GM18508 (cell line): Measurements from ENCODE around the gene INPP5E.

Experiments used
- ATAC-seq: cut with Tn5 transposase; IDR thresholded peaks from one replicate; pipeline ENCODE4 v1.9.1; 2021; ENCODE audit warnings: moderate number of reproducible peaks; ENCODE audit not compliant: insufficient read depth, unreplicated experiment

INPP5E gene

DNA sequence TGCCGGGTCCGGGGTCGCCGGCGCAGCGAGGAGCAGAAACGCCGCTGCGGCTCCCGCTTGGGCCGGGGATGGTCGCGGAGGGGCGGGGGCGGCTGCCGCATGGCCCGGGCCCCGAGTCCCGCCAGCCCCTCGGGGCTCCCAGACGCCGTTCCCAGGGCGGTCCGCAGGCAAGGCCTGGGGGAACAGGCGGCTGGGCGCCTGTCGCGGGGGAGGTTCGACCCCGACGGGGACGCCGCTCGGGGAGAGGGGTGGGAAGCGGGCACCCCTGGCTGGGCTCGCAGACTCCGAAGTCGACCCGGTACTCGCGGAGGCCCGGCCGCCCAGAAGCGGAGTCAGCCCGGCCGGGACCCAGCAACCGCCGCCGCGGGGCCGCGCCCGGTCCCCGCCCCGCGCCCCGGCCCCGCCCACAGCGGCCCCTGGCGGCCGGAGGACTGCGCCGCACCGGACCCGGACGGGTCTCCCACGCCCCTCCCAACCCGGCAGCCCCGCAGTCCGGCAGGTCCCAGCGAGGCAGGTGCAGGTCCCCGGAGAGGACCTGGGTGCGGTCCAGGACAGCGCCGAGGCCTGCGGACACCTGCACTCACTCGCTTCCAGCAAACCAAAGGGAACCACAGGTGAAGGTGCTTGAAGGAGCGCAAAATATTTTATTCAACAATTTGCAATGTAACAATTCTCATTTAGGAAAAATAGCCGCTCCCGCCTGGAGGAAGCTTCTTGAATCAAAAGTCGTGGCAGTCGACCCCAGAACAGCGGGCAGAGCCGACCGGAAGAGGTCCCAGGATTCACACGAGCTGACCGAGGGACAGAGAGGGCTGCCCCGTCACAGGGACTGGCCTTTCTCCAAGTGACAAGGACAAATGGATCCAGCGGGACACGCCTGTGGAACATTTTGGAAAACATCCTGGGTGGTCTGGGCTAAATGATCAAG is at the start of gene INPP5E:
INPP5E (minus strand) TSS at position 365 of the 928 bp plus-strand sequence. CDS start 426 bp downstream, outside the sequence.
- no peak for ATAC-seq

GRCh38 chr9:136488247-136489214 is 48.9 kb upstream of the INPP5E start:
- ATAC-seq: no peak

DNA sequence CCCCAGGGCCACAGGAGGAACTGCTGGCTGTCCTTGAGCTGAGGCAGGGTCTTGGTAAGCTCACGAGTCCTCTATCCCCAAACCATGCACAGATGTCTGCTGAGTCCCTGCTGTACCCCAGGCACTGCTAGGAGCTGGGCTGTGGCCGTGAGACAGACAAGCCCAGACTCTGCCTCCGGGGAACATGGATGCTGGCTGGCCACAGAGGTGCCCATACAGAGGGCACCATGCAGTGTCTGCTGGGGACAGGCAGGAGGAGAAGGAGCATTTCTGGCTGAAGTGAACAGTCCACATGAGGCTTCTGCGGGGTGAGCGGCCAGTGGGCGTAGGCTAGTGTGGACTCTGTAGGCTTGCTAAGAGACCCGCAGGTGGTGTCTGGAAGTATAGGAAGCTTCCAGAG is 48.0 kb upstream of the INPP5E start:
- no peak for ATAC-seq

DNA sequence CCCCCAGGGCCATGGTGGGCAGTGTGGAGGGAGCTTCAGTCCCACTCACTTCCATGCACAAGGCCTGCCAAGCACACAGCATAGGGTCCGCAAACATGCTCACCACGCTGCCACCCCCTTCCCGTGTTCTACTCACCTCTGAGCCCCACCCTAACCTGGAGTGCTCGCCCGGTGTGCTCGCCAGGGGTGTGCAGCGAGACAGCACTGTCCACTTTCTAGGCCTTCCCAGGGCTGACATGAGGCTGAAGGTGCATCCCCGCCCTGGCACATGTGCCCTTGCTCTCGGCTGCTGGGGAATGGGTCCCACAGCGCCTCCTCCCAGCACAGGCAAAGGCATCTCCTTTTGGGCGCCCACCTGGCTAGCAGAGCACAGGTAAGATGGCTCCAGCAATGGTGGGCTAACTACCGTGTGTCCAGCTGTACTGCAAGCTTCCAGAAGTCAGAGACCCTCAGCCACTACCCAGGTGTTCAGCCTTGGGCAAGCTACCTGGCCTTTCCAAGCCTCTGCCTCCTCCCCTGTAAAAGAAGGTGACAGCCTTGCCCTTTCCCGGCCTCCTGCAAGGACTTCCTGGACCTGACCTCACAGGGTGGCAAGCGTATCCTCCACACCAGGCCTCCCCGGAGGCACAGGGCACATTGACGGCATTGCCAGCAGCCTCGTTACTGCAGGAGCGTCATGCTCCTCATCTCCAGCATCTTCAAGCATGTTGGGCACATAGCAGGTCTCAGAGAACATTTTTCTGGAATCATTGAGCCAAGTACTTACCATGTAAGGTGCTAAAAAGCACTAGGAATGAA is 47.4 kb upstream of the INPP5E start:
- no peak for ATAC-seq

- ATAC-seq: no peak
Observed at GRCh38 chr9:136486131-136486530, 46.5 kb upstream of the INPP5E start.

DNA sequence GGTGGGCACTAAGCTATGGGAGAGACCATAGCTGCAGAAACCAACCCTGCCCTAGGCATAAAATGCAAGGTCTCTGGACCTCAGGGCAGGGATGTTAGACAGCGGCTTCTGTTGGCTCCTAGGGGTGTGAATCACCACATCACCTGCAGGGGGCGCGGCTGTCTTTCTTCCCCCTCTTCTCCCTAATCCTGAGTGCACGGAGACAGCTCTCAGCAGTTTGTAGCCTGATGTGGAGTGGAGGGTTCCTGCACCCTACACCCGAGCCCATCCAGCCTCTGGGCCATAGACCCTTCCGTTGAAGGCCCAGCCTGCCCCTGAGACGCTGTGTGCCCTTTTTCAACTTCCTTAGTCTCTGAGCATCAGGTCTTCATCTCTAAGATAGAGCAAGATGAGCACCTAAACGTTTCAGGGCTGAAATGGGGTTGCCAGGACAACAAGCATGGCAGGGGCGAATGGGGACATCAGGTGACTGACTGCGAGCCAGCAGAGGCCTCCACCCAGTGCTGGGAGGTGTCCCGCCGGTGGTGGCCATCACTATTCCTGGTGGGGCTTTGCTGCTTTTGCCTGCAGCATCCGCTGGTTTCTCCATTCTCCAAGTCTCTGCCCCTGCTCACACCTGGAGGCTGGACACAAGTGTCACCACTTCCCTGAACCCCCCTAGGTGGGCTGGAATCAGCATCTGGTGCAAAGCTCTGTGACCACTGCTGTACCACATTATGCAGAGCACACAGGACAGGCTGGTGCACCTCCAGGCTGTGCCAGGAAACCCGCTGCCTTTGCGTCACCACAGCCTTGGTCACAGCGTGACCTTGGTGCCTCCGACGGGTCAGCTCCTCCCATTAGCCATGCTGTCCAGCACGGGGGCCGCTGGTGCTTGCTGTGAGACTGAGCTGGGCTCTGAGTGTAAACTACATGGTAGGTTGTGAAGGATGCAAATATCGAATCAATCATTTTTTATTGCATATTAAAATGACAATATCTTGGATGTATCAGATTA is 45.7 kb upstream of the INPP5E start:
- no peak for ATAC-seq

- no peak for ATAC-seq
Observed at GRCh38 chr9:136484153-136485048, 44.8 kb upstream of the INPP5E start.

DNA sequence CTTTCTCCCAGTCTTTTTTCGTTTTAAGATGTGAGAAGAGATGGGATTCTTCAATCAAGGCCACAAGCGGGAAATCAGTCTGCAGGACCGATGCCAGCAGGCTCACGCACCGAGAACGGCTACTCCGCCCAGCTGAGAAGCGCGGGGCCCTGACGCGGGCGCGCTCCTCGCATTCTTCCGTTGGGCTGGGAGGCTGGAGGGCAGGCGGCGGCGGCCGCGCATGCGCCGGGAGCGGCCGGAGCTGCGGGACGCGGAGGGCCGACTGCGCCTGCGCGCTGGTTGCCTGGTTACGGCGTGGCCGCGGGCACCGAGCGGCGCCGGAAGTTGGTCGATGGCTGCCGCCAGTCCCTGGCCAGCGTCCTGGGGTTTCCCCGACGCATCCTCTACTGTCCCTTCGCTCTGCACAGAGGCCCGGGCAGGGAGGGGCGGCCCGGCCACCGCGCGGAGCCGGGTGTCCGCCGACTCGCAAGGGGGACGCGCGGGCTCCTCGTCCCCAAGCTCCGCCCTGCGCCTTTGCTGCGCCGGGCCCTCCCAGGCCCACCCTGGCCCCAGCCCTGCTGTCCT is 44.0 kb upstream of the INPP5E start:
- peak; percentile 39 for ATAC-seq

DNA sequence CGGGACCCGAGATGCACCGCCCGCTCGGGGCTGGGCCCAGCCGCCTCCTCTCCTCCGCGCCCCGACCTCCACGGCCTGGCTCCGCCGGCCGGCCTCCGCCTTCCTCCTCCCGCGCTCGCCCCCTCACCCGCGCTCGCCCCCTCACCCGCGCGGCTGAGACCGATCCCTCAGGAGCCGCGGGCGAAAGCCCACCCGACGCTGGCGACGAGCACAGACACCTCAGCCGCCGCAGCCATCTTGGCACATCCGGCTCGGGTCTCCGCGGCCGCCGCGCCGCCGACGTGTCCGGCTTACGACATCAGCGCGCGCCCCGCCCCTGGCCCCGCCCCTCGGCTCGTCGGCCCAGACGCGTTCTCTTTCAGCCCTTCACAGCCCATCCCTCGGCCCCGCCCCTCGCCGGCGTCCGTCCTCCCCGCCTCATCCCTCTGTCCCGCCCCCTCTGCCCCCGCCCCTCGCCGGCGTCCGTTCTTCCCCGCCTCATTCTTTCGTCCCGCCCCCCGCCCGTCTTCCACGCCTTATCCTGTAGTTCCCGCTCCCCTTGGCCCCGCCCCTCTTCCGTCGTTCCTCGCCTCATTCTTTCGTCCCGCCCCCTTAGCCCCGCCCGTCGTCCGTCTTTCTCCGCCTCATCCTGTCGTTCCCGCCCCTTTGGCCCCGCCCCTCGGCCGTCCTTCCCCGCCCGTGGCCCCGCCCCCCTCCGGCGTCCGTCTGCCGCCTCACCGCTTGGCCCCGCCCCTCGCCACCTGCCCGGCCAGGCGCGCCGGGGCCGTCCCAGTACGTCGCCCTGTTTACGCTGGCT is 43.3 kb upstream of the INPP5E start, which contains the start of gene SEC16A:
SEC16A (minus strand) TSS at position 248 of the 796 bp plus-strand sequence. CDS start 5,425 bp downstream, outside the sequence.
- ATAC-seq: no peak

- ATAC-seq: no peak
Observed at GRCh38 chr9:136482046-136482792, 42.6 kb upstream of the INPP5E start.

DNA sequence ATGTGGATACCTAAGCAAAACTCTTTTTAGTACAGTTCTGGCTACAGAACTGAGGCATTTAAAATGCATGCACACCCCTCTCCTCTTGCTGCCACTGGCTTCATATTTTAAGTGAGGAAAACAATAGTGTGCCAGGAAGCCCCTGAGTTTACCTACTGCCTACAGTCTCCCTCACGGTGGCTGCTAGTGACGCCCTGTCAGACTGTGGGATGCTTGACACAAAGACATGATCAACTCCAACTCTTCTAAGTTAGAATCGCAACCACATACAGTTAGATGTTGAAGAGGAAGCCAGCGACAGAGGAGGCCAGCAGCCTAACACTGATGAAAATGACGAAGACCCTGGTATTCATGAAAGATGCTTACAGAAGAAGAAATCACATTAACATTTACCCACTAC is 41.9 kb upstream of the INPP5E start:
- ATAC-seq: no peak

- no peak for ATAC-seq
Observed at GRCh38 chr9:136476369-136477150, 36.9 kb upstream of the INPP5E start.

DNA sequence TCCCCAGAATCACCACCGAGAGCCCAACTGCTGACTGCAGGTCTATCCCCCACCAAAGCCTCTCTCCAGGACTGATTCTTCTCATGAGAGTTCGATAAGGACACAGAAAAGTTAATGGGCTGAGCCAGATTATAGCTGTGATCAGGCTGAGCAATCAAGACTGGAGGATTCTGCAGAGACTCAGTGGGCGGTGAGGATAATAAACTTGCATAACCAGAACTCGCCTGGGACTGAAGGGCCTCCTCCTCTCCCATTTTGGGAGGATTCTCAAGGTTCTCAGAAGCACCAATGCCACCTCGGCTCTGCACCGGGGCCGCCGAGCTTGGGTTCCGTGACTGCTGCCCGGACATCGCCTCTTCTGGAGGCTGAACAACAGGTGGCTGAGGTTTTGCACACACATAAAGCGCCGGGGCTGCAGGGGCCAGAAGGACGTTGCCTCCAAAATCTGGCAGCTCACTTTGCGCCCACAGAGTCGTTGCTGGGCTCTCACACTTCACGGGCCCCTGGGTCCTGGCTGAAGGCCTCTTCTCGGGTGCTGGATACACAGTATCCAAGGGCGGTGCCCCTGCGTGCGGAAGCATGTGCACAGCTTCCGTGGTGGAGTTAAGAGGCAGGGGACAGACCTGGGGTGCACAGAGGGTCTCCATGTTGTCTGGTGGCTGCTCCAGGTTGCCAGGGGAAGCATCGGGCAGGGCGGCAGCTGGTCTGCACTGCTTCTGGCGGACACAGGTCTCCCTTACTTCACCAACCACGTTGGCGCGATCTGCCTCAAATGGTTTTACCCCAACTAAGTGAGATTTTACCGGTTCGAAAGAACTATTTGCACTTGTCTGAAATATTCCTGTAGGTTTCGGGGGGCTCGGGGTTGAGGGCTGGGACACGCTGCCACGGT is 35.6 kb upstream of the INPP5E start:
- ATAC-seq: no peak

DNA sequence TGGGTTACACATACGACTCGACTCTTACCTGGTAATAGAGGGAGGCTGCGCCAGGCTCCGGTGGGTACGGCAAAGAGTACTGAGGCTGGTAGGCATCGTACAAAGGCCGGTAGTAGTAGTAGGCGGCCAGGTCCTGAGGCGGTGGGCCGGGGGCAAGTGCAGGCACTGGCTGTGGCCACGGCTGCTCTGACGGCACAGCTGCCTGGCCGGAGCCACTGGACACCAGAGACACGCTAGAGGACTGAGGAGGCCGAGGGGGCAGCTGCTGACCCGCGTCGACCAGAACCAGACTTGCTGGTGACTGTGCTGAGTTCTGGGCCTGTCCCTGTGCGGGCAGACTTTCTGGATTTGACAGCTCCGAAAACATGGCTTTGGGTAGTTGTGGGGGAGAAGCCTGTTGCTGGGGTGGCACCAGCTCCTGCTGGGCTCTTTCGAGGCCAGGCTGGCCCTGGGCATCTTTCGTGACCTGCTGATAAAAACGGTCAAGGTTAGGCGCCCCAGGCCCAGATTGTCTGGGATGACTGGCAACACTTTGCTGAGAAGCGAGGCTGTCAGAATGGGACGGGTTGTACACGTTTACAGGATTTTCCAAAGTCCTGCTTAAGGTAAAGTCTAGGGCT is 34.5 kb upstream of the INPP5E start:
- ATAC-seq: no peak
